OCI-LY1 (cell line): ENCODE data around the gene STT3B.

Experiments
- CTCF ChIP-seq: fragments of 200-600 bp; sonication (generic), shearing (Covaris generic); IDR thresholded peaks from 2 replicates; pipeline ENCODE4 v1.5.1; 2017; ENCODE audit warnings: mild to moderate bottlenecking, antibody characterized with exemption, low read length, moderate library complexity, mixed read lengths
- EZH2 ChIP-seq: fragments of 200-600 bp; sonication (generic), shearing (Covaris generic); IDR thresholded peaks from 2 replicates; pipeline ENCODE4 v1.8.0; 2017; ENCODE audit warnings: borderline replicate concordance, mixed run types, mild to moderate bottlenecking, antibody characterized with exemption, low read length, moderate library complexity, mixed read lengths

- TF ChIP-seq EZH2 (no peak), CTCF (no peak)
Observed at GRCh38 chr3:31531452-31531991, 1.2 kb upstream of the STT3B start.
